Measurements from ENCODE around the gene OPN3.

- TF ChIP-seq, protein P1, sequence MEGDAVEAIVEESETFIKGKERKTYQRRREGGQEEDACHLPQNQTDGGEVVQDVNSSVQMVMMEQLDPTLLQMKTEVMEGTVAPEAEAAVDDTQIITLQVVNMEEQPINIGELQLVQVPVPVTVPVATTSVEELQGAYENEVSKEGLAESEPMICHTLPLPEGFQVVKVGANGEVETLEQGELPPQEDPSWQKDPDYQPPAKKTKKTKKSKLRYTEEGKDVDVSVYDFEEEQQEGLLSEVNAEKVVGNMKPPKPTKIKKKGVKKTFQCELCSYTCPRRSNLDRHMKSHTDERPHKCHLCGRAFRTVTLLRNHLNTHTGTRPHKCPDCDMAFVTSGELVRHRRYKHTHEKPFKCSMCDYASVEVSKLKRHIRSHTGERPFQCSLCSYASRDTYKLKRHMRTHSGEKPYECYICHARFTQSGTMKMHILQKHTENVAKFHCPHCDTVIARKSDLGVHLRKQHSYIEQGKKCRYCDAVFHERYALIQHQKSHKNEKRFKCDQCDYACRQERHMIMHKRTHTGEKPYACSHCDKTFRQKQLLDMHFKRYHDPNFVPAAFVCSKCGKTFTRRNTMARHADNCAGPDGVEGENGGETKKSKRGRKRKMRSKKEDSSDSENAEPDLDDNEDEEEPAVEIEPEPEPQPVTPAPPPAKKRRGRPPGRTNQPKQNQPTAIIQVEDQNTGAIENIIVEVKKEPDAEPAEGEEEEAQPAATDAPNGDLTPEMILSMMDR (IDR thresholded peaks at IDR 0.05; ENCODE audit: borderline replicate concordance, extremely low read depth, low read length, poor library complexity, severe bottlenecking), result no peak
- no peak for TF ChIP-seq EZH2 (IDR thresholded peaks at IDR 0.05; ENCODE audit: borderline replicate concordance, low read depth, low read length, severe bottlenecking)
These were observed 5.0 kb upstream of the OPN3 start for GRCh38 chr1:241645199-241645598.
